Measurements from ENCODE around the gene IKZF3.
A peak's percentile ranks its signal among the peaks of the same experiment; 100 is the strongest.
"Not testable (repeated sequence)": the region's sequence is repeated elsewhere in the genome, so short reads cannot be mapped to it uniquely, and the experiment has no call there.

IKZF3 gene

GRCh38 chr17:39739885-39740356 lies 124.2 kb downstream of the IKZF3 start:
- no peak for DNase-seq (ENCODE audit: low read depth in 2 of 2)

DNA sequence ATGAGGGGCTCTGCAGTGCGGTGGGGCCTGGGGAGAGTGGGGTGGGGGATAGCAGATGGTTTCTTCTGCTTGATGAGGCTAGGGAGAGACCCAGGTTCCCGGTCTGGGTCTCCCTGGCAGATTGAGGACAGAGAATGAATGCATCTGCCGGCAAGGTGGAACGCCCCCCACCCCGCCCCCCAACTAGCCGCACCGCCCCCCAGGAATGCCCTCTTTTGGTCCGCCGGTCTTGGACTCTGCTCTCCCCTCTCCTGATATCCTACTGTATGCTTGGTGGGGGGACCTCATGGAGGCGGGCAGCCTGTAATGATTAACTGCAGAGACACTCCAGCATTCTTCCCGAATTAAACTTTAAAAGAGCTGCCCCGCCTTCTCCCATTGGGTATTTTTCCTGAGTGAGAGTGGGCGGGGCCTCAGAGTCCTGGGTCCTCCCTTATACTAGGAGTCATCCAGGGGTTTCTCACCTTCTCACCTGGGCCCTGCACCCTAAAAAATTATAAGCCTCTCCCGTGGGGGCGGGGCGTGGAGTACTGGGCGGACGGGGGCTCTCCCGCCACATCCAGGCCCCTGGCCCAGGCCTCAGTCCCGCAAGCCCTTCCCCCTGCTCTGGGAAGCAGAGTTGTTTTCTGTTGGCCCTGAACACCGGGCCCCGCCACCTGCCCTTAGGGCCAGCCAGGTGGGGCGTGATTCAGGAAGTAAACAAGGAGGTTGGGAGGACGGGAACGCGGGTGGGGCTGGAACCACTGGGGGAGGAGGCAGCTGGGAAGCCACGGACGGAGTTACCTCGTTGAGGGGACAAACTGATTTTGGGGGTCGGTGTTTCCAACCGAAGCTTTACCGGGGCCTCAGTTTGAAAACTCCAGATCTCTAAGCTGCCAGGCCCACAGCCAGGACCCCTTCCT lies 124.9 kb downstream of the IKZF3 start:
- no peak for DNase-seq (ENCODE audit: low read depth in 2 of 2)

- peak in 1 of 2 donors; percentile 53 for DNase-seq (ENCODE audit: low read depth in 2 of 2)
Measured at GRCh38 chr17:39738568-39738901, 125.6 kb downstream of the IKZF3 start.

GRCh38 chr17:39737760-39738567 lies 126.1 kb downstream of the IKZF3 start, which contains the start of gene GRB7:
Gene GRB7 (plus strand): TSS chr17:39737938. CDS start chr17:39742302, 4,364 bp downstream.
- no peak for DNase-seq (ENCODE audit: low read depth in 2 of 2)

DNA sequence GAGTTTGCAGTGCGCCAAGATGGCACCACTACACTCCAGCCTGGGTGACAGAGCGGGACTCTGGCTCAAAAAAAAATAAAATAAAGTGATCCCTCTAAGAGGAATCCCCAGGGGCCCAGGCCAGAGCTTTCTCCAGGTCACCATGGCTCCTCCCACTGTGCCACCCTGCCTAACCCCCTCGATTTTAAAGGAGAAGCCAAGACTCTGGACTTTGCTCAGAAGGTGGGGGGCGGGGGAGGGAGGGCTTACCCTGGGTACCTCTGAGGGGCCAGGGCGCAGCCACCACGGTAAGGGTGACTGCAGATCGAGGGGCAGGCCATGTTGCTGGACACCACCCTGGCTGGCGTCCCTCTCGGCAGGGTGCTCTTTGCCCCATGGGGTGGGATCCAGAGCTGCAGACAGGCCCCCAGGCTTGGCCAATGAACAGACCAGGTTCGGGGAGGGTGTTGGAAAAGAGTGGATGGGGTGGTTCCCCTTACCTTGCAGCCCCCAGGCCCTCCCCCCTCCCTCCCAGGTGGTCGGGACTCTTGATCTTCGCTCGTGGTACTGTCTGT lies 126.8 kb downstream of the IKZF3 start:
- no peak for DNase-seq (ENCODE audit: low read depth in 2 of 2)

GRCh38 chr17:39736319-39737165 lies 127.6 kb downstream of the IKZF3 start:
- DNase-seq (ENCODE audit: low read depth in 2 of 2) = no peak

- no peak for DNase-seq (ENCODE audit: low read depth in 2 of 2)
Measured at GRCh38 chr17:39735882-39736281, 128.2 kb downstream of the IKZF3 start.

DNA sequence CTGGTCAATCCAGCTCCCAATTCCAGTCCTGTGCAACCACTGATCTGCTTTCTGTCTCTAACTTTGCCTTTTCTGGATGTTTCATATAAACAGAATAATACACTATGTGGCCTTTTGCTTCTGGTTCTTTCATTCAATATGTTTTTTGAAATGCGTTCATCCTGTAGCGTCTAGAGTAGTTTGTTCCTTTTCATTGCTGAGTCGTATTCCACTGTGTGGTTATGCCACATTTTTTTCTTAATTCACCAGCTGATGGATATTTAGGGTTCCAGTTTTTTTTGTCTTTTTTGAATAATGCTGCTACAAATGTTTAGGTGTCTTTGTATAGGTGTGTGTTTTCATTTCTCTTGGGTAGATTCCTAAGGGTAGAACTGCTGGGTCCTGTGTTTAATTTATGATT lies 131.5 kb downstream of the IKZF3 start:
- DNase-seq (ENCODE audit: low read depth in 2 of 2) = no peak

GRCh38 chr17:39730095-39730921 lies 133.8 kb downstream of the IKZF3 start, which contains the start of gene MIEN1:
Gene MIEN1 (minus strand): TSS chr17:39730532. CDS start chr17:39730495, 37 bp downstream.
- peak; percentile 91 to 95 for DNase-seq (ENCODE audit: low read depth in 2 of 2)

DNA sequence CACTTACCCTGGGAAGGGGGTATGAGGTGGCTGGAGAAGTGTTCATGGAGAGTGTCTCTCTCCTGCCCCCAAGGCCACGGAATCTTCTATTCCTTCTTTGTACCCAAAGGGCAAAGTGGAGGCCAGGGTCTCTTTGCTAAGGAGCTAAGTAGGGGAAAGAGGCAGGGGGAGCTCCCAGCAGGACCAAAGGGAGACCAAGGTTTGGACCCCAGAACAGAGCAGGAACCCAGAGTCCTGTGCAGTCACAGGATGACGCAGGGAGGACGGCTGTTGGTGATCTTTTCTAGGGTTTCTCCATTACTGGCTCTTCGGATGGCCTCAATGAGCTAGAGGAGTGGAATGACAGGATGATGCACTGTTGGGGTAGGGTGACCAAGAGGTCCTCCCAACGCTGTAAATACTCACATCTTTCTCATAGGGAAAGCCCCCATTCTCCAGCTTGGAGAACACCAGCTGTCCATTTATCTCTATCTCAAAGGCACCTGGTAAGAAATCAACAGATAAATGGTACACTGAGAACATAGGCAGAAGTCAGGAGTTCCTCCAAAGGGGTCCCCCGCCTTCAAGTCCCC lies 134.7 kb downstream of the IKZF3 start:
- no peak for DNase-seq (ENCODE audit: low read depth in 2 of 2)

GRCh38 chr17:39727556-39727955 lies 136.6 kb downstream of the IKZF3 start:
- no peak for DNase-seq (ENCODE audit: low read depth in 2 of 2)

DNA sequence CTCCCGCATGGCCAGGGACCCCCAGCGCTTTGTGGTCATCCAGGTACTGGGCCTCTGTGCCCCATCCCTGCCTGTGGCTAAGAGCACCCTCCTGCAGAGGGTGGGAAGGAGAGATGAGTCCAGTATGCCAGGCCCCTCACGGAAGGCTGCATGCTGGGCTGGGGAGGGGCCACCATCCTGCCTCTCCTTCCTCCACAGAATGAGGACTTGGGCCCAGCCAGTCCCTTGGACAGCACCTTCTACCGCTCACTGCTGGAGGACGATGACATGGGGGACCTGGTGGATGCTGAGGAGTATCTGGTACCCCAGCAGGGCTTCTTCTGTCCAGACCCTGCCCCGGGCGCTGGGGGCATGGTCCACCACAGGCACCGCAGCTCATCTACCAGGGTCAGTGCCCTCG lies 137.5 kb downstream of the IKZF3 start:
- no peak for DNase-seq (ENCODE audit: low read depth in 2 of 2)

DNA sequence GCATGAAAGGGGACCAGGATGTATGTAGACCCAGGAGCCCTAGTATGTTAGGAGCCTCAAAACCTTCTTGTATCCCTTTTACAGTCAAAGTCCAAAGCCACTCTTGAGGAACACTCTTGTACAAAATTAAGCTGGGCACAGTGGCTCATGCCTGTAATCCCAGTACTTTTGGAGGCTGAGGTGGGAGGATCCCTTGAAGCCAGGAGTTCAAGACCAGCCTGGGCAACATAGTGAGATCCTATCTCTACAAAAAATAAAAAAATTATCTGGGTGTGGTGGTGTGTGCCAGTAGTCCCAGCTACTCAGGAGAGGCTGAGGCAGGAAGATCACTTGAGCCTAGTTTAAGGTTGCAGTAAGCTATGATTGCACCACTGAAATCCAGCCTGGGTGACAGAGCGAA lies 138.2 kb downstream of the IKZF3 start:
- not testable (repeated sequence) for DNase-seq (ENCODE audit: low read depth in 2 of 2)

GRCh38 chr17:39724731-39725130 lies 139.4 kb downstream of the IKZF3 start:
- DNase-seq (ENCODE audit: low read depth in 2 of 2) = no peak

DNA sequence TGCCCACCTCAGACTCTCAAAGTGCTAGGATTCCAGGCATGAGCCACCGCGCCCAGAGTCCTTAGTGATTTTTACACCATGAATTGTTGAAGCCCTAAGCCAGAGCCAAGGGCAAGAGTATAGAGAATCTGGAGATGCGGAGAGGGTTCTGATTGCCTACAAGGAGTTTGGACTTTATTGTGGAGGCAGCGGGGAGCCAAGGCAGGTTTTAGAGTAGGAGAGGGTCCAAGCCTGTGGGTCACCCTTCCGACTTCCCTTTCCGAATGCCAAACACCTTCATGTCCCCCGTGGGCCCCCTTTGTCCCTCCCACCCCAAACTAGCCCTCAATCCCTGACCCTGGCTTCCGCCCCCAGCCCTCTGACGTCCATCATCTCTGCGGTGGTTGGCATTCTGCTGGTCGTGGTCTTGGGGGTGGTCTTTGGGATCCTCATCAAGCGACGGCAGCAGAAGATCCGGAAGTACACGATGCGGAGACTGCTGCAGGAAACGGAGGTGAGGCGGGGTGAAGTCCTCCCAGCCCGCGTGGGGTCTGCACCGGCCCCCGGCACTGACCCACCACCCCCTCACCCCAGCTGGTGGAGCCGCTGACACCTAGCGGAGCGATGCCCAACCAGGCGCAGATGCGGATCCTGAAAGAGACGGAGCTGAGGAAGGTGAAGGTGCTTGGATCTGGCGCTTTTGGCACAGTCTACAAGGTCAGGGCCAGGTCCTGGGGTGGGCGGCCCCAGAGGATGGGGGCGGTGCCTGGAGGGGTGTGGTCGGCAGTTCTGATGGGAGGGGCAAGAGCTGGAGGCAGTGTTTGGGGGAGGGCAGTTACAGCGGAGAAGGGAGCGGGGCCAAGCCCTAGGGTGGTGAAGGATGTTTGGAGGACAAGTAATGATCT lies 140.9 kb downstream of the IKZF3 start:
- peak in 1 of 2 donors; percentile 26 for DNase-seq (ENCODE audit: low read depth in 2 of 2)

DNA sequence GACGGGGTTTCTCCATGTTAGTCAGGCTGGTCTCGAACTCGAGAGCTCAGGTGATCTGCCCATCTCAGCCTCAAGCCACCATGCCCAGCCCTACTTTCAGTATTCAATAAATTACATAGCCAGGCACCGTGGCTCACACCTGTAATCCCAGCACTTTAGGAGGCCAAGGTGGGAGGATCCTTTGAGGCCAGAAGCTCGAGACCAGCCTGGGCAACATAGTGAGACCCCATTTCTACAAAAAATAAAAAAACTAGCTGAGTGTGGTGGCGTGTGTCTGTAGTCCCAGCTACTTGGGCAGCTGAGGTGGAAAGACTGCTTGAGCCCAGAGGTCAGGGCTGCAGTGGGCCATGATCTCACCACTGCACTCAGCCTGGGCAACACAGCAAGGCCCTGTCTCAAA lies 142.0 kb downstream of the IKZF3 start:
- DNase-seq (ENCODE audit: low read depth in 2 of 2) = no peak

DNA sequence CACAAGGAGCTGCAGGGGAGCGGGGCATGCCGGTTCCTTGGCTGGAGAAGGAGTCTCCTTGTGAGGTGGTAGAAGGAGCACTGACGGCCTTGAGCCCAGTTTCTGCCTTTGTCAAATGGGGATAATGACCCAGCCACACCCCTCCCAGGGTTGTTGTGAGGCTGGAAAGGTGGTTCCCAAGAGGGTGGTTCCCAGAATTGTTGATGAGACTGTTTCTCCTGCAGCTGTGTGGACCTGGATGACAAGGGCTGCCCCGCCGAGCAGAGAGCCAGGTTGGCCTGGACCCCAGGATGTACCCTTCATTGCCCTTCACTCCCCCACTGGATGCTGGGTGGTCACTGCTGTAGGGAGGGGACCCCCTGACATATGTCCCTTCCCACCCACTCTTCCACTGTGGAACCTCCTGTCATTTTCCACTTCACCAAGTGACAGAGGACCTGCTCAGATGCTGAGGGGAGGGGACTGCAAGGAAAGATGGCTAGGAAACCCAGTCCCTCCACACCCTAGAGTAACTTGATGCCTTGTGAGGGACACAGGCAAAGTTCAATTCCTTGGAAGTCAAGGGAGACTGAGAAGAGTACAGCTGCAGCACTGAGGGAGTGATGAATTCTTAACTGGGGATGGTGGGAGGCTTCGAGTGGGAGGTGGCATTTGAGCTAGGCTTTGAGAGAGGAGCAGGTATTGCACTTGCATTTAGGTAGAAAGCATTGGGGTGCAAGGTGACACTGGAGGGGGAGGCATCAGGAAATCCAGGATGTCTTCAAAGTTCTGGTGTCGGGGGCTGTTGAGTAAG lies 144.4 kb downstream of the IKZF3 start:
- DNase-seq (ENCODE audit: low read depth in 2 of 2) = no peak

GRCh38 chr17:39717660-39718059 lies 146.5 kb downstream of the IKZF3 start:
- no peak for DNase-seq (ENCODE audit: low read depth in 2 of 2)
